Activated T-cell treated with anti-CD3 and anti-CD28 coated beads, Interleukin-2, amount 50 U/mL, for 4 hours (primary cell): Measurements from ENCODE around the gene CHFR. TPM values are rescaled to one million over a fixed set of nuclear protein-coding genes. Genes with fewer than 3 reads are reported as not detected.
A peak's percentile ranks its signal among the peaks of the same experiment; 100 is the strongest.
"Not testable (repeated sequence)": the region's sequence is repeated elsewhere in the genome, so short reads cannot be mapped to it uniquely, and the experiment has no call there.

Source experiments
- ATAC-seq, 2 donors: fragments of 200-7000 bp; cut with Tn5 transposase; one replicate each; pipeline ENCODE4 v1.10.0; 2021
- DNase-seq: peaks from one replicate; pipeline ENCODE4 v3.0.0-alpha.2; 2020
- H3K27me3 Mint-ChIP-seq: one replicate; pipeline ENCODE4 v1.8.0; 2021; ENCODE audit warnings: low read depth, mixed read lengths
- H3K36me3 Mint-ChIP-seq: one replicate; pipeline ENCODE4 v1.8.0; 2022; ENCODE audit warnings: mixed read lengths; ENCODE audit not compliant: insufficient read depth
- H3K4me1 Mint-ChIP-seq: one replicate; pipeline ENCODE4 v1.8.0; 2021; ENCODE audit warnings: low read depth, mixed read lengths
- H3K4me3 Mint-ChIP-seq: one replicate; pipeline ENCODE4 v1.8.0; 2021; ENCODE audit warnings: mild to moderate bottlenecking, moderate library complexity, mixed read lengths
- H3K9me3 Mint-ChIP-seq: one replicate; pipeline ENCODE4 v1.8.0; 2021; ENCODE audit warnings: mixed read lengths
- total RNA-seq, 3 donors: library from RNA; stranded (reverse); gene quantifications; one replicate each; pipeline ENCODE4 v1.2.1, GENCODE V29; 2021

The CHFR gene
- total RNA-seq, 3 donors from 2014 or later: 52.3 to 54.4 (median 53.5) TPM

GRCh38 chr12:132904718-132905328, 17.4 kb upstream of the CHFR start:
- no peaks in the 10 kb centered on the region for H3K27me3 Mint-ChIP-seq
- no peaks in the 10 kb centered on the region for H3K36me3 Mint-ChIP-seq
- no peaks in the 10 kb centered on the region for H3K9me3 Mint-ChIP-seq
- peak overlapping the region; percentile 47 for H3K4me3 Mint-ChIP-seq
- peaks cover 16% of the 10 kb centered on the region for H3K4me1 Mint-ChIP-seq
- peak; percentile 94 for DNase-seq
- ATAC-seq: peak; percentile 19 to 25

DNA sequence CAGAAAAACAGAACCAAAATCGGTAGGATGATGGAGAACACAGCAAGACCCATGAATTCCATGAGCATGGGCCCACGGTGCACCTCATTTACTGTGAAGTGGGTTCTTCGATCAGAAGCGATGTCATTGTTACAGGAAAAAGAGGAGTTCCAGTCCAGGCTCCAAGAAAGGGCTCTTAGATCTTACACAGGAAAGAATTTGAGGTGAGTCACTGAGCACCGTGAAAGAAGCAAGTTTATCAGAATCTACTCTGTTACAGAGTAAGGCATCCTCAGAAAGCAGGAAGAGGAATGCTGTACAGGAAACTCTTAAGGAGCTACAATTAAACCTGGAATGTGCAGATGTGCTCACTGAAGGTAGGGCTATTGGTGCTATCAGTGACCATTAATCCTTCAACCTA, 11.6 kb upstream of the CHFR start:
- Mint-ChIP-seq H3K27me3 (no peaks in the 10 kb centered on the region), H3K4me1 (no peaks in the 10 kb centered on the region), H3K4me3 (no peak overlapping the region), H3K36me3 (no peaks in the 10 kb centered on the region), H3K9me3 (no peaks in the 10 kb centered on the region)
- no peak for ATAC-seq
- no peak for DNase-seq

DNA sequence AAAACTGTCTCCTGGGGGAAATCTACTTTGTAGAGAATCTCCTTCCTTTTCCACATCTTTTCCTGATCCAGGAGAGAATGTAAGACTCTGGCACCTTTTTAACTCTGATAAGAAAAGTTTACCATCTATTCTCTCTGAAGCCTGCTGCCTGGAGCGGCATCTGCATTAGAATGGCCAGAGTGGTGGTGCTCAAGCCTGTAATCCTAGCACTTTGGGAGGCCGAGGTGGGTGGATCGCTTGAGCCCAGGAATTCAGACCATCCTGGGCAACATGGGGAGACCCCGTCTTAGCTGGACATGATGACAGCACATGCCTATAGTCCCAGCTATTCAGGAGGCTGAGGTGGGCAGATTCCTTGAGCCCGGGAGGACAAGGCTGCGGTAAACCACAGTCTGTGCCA, 1.4 kb upstream of the CHFR start:
- DNase-seq (no peak), ATAC-seq (no peak)
- Mint-ChIP-seq H3K27me3 (no peaks in the 10 kb centered on the region), H3K36me3 (peaks cover 13% of the 10 kb centered on the region), H3K9me3 (no peaks in the 10 kb centered on the region), H3K4me1 (peaks cover 25% of the 10 kb centered on the region), H3K4me3 (peak overlapping the region; percentile 68)

DNA sequence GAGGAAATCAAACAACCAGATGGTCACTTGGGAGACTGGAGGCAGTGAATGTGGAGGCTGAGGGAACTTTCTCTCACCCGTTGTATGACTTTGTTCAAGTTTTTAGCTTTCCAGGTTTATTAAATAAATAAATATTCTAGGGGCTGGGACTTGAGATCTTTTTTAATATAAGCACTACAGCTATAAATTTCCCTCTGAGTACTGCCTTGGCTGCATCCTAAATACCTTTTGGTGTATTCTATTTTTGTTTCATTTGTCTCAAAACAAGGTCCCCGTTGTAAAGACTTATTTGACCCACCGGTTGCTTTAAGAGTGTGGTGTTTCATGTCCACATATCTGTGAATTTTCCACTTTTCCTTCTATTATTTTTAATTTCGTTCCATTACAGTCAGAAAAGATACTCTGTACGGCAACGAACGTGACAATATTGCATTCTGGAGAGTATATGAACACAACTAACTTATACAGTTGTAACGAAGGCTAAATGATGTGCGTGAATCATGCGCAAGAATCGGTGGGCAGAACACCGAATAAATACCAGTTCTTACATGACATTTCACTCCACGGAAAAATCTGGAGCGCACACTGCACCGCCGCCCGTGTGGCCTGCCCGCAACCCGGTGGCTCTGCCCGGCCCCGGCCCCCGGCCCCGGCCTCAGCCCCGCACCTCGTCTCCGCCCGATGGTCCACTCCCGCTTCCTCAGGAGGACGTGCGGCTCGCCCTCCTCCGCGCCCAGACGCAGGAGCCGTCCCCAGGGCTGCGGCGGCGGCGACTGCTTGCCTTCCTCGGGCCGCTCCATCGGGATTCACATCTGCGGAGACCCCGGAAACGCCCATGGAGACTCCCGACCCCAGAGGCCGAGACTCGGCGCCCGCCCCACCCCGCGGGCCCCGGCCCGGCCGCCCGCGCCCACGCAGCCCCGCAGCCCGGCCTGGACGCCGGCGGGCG, 602 bp downstream of the CHFR start:
- peaks cover 16% of the 10 kb centered on the region for H3K36me3 Mint-ChIP-seq
- peaks cover 25% of the 10 kb centered on the region for H3K4me1 Mint-ChIP-seq
- H3K9me3 Mint-ChIP-seq: no peaks in the 10 kb centered on the region
- DNase-seq: no peak
- H3K27me3 Mint-ChIP-seq: no peaks in the 10 kb centered on the region
- peak overlapping the region; percentile 99 for H3K4me3 Mint-ChIP-seq
- ATAC-seq: peak; percentile 5 to 11

GRCh38 chr12:132881818-132882217, 5.6 kb downstream of the CHFR start:
- Mint-ChIP-seq H3K4me3 (no peak overlapping the region), H3K4me1 (peaks cover 19% of the 10 kb centered on the region), H3K9me3 (no peaks in the 10 kb centered on the region), H3K36me3 (peaks cover 19% of the 10 kb centered on the region), H3K27me3 (no peaks in the 10 kb centered on the region)
- ATAC-seq: no peak
- no peak for DNase-seq

DNA sequence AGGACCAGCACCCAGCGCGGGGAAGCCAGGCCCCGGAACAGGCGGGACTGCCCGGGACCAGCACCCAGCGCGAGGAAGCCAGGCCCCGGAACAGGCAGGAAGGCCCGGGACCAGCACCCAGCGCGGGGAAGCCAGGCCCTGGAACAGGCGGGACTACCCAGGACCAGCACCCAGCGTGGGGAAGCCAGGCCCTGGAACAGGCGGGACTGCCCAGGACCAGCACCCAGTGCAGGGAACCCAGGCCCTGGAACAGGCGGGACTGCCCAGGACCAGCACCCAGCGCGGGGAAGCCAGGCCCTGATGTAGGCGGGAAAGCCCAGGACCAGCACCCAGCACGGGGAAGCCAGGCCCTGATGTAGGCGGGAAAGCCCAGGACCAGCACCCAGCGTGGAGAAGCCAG, 12.8 kb downstream of the CHFR start:
- H3K4me3 Mint-ChIP-seq, H3K9me3 Mint-ChIP-seq, DNase-seq, H3K27me3 Mint-ChIP-seq, ATAC-seq: not testable (repeated sequence)
- Mint-ChIP-seq H3K36me3 (peaks cover 30% of the 10 kb centered on the region), H3K4me1 (peaks cover 13% of the 10 kb centered on the region)

DNA sequence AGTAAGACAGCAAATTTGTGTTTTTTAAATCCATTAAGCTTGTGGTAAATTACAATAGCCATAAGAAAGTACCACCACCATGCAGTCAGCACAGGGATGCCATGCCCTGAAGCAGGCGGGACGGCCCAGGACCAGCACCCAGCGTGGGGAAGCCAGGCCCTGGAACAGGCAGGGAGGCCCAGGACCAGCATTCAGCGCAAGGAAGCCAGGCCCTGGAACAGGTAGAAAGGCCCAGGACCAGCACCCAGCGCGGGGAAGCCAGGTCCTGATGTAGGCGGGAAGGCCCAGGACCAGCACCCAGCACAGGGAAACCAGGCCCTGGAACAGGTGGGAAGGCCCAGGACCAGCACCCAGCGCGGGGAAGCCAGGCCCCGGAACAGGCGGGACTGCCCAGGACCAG, 13.2 kb downstream of the CHFR start:
- ATAC-seq (no peak), DNase-seq (no peak)
- Mint-ChIP-seq H3K27me3 (no peaks in the 10 kb centered on the region), H3K9me3 (no peaks in the 10 kb centered on the region), H3K4me3 (no peak overlapping the region), H3K36me3 (peaks cover 30% of the 10 kb centered on the region), H3K4me1 (peaks cover 13% of the 10 kb centered on the region)

DNA sequence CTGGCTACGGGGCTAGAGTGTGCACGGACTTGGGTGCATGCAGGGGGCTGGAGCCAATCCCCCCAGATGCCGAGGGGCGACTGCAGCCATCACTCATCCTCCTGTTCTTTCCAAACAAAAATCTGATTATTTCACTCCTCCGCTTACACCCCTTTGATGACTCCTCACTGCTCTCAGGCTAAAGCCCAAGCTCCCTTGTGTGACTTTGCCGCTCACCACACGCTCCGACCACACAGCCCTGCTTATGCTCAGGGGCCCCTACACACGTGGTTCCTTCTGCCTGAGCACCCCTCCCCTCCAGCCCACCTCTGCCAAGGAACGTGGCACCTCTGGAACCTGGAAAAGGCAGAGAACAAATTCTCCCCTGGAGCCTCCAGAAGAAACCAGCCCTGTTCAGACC, 13.7 kb downstream of the CHFR start:
- peaks cover 13% of the 10 kb centered on the region for H3K4me1 Mint-ChIP-seq
- H3K27me3 Mint-ChIP-seq: no peaks in the 10 kb centered on the region
- H3K36me3 Mint-ChIP-seq: peaks cover 30% of the 10 kb centered on the region
- H3K4me3 Mint-ChIP-seq: no peak overlapping the region
- DNase-seq (no peak), ATAC-seq (peak; percentile 54 to 68)
- no peaks in the 10 kb centered on the region for H3K9me3 Mint-ChIP-seq

DNA sequence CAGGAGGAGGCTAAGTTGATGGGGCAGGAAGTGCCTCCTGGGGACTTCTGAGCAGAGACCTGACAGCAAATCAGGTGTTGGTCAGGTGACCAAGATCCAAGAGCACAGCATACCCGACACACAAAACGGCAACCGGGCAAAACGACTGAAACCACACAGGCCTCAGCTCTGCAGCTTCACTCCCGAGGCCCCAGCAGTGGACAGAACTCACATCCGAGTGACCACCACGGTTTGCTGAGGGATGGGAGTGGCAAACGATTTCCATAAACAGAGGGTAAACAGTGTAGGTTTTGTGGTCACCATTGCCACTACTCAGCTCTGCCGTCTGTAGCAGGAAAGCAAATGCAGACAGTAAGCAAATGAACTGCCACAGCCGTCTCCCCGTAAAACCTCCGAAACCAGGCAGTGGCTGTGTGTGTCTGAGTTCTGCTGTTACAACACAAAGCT, 14.4 kb downstream of the CHFR start:
- ATAC-seq (peak; percentile 64 to 68), DNase-seq (no peak)
- Mint-ChIP-seq H3K4me3 (no peak overlapping the region), H3K9me3 (no peaks in the 10 kb centered on the region), H3K36me3 (peaks cover 30% of the 10 kb centered on the region), H3K4me1 (peaks cover 14% of the 10 kb centered on the region), H3K27me3 (no peaks in the 10 kb centered on the region)

- Mint-ChIP-seq H3K4me1 (peaks cover 21% of the 10 kb centered on the region), H3K4me3 (no peak overlapping the region), H3K27me3 (no peaks in the 10 kb centered on the region), H3K9me3 (no peaks in the 10 kb centered on the region), H3K36me3 (peaks cover 32% of the 10 kb centered on the region)
- DNase-seq (no peak), ATAC-seq (peak; percentile 26 to 41)
Measured at GRCh38 chr12:132872073-132872855, 15.1 kb downstream of the CHFR start.

DNA sequence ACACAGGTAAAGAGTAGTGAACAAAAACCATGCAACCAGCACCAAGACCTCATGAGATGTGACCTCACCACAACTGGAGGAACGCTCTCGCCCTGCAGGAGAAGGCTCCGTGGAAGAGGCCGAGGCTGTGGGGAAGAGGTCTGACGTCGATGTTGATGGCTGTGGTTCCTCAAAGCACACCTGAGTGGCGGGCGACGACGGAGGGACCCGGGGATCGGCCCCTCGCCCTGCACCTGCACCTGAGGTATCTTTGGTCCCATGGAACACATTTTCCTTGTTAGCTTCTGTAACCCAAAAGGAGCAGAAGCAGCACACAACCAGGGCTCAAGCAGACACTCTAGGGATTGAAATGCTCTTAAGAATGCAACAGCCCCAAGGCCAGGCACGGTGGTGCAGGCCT, 17.9 kb downstream of the CHFR start:
- H3K4me3 Mint-ChIP-seq: no peak overlapping the region
- no peaks in the 10 kb centered on the region for H3K9me3 Mint-ChIP-seq
- ATAC-seq (no peak), DNase-seq (no peak)
- H3K36me3 Mint-ChIP-seq: peaks cover 36% of the 10 kb centered on the region
- peaks cover 33% of the 10 kb centered on the region for H3K4me1 Mint-ChIP-seq
- H3K27me3 Mint-ChIP-seq: no peaks in the 10 kb centered on the region

DNA sequence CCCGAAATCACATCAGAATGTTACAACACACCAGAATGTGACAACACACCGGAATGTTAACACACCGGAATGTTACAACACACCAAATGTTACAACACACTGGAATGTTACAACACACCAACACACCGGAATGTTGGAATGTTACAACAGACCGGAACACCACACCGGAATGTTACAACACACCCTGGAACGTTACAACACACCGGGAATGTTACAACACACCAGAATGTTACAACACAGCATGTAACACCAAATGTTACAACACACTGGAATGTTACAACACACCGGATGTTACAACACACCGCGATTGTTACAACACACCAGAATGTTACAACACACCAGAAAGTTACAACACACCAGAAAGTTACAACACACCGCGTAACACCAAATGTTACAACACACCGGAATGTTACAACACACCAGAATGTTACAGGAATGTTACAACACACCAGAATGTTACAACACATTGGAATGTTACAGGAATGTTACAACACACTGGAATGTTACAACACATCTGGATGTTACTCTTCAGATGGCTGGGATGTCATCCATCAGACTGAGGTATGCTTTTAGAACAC, 21.1 kb downstream of the CHFR start:
- Mint-ChIP-seq H3K4me3 (no peak overlapping the region), H3K27me3 (no peaks in the 10 kb centered on the region)
- no peak for ATAC-seq

DNA sequence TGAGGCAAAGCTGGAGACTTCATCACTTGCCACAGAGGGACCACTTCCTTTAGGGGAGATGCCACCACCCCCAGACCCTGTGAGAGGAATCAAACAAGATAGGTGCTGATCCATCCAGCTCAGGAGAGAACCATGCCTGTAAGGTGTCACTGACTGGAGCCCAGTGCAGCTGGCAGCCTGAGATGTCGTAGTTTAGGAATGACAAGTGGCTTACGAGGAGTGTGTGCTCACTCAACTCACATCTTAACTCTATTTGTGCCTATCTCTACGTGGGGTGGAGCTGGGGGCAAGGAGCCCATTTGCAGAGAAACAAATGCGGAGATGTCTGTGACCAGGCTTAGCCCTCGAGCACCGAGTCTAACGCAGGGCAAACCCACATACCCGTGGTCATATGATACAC, 25.8 kb downstream of the CHFR start:
- no peaks in the 10 kb centered on the region for H3K27me3 Mint-ChIP-seq
- peaks cover 31% of the 10 kb centered on the region for H3K36me3 Mint-ChIP-seq
- ATAC-seq (no peak), DNase-seq (no peak)
- no peak overlapping the region for H3K4me3 Mint-ChIP-seq
- peaks cover 5% of the 10 kb centered on the region for H3K4me1 Mint-ChIP-seq
- no peaks in the 10 kb centered on the region for H3K9me3 Mint-ChIP-seq

More for the DNA sequence above, 21.1 kb downstream of the CHFR start:
- peaks cover 26% of the 10 kb centered on the region for H3K36me3 Mint-ChIP-seq
- H3K4me1 Mint-ChIP-seq: peaks cover 19% of the 10 kb centered on the region
- no peaks in the 10 kb centered on the region for H3K9me3 Mint-ChIP-seq
- no peak for DNase-seq

GRCh38 chr12:132858718-132859266, 28.6 kb downstream of the CHFR start:
- Mint-ChIP-seq H3K27me3 (no peaks in the 10 kb centered on the region), H3K4me3 (no peak overlapping the region), H3K4me1 (no peaks in the 10 kb centered on the region), H3K9me3 (no peaks in the 10 kb centered on the region), H3K36me3 (peaks cover 39% of the 10 kb centered on the region)
- peak; percentile 18 for DNase-seq
- no peak for ATAC-seq
